Activated CD8-positive, alpha-beta memory T cell treated with anti-CD3 and anti-CD28 coated beads for 48 hours (primary cell): ENCODE results near the gene TEPSIN.

Source experiments
- DNase-seq, 3 experiments: peaks; one replicate each; pipeline ENCODE4 v3.0.0-alpha.2; 2020; ENCODE audit warnings: low read depth in 2 of 3, low spot score in 2 of 3

The TEPSIN gene

DNA sequence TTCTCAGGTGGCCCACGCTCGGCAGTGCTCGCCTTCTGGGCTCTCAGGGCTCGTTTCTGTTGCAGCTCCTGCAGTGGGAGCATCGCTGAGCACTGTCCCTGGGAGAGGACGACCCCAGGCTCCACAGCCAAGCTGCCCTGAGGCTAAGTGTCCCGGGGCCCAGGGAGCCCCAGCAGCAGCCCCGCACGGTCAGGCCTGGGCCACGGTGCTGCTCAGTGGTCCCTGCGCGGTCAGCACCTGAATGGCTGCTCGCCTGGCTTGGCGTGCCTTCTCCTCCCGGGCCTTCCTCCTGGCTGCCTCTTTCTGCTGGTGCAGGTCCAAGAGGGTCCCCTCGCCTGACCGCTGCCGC, 39.4 kb downstream of the TEPSIN start:
- DNase-seq: no peak

DNA sequence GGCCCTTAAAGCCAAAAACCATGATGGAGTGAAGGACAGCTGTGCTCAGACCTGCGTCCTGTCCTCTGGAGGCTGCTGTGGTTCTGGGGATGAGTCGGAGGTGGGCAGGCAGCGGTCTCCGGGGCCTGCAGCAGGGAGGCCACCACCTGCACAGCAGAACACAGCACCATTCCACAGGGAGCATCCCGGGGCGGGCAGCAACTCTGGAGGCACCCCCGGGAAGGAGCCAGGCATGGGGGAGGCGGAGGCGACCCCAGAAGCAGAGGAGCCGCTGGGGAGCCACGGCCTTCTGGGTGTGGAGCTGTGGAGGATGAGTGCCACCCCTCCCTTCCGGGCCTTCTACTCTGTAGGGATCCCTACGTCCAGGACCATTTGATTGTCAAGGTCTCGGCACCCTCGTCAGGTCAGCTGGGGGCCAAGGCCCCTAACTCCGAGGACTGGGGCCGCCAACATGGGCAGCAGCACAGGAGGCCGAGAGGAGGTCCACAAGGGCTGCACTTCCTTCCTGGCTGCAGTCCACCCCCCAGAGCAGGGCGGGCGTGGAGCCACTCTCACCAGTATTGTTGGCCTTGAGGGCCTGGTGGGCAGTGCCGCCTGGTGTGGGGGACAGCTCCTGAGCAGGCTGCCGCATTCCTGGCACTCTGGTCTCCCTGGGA, 39.9 kb downstream of the TEPSIN start:
- no peak for DNase-seq

GRCh38 chr17:81197831-81198490, 40.9 kb downstream of the TEPSIN start:
- DNase-seq: no peak

DNA sequence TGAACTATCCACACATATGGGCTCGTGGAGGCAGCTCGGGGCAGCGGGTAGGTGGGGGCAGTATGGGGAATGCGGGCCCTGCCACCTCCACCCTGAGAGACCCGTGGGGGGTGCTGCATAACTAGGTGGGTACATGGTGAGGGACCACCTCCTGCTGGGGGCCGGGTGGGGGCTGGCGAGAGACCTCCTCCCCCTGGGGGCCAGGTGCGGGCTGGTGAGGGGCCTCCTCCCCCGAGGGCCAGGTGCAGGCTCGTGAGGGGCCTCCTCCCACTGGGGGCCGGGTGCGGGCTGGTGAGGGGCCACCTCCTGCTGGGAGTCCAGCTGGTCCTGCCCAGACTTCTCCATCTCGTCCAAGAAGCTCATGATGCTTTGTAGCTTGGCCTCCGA, 41.5 kb downstream of the TEPSIN start:
- DNase-seq: no peak

- no peak for DNase-seq
These were observed 42.1 kb downstream of the TEPSIN start for GRCh38 chr17:81196505-81197408.

- DNase-seq: no peak
These were observed 42.8 kb downstream of the TEPSIN start for GRCh38 chr17:81195941-81196495.

GRCh38 chr17:81194941-81195901, 43.6 kb downstream of the TEPSIN start:
- DNase-seq: no peak

DNA sequence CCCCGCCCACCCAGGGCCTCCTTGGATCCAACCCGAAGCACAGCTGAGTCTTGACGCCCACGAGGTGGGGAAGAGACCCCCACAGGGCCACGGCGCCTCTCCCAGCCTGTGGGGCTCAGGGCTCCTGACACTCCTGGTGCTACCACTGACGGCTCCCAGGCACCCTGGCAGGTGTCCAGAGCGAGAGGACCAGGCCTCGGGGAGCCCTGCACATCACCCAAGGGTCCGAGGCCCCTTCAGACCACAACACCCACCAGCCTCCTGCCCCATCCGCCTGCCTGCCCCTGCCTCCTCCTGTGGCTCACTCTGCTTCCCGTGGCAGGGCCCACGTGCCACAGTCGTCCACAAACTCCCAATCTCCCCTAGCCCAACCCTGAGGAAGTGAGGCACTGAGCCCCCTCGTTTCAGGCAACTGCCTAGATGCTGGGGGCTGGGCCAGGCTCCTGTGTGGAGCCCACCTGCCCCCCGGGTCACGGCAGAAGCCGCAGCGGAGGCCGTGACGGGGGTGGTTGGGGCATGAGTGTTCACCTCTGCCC, 44.6 kb downstream of the TEPSIN start:
- no peak for DNase-seq

DNA sequence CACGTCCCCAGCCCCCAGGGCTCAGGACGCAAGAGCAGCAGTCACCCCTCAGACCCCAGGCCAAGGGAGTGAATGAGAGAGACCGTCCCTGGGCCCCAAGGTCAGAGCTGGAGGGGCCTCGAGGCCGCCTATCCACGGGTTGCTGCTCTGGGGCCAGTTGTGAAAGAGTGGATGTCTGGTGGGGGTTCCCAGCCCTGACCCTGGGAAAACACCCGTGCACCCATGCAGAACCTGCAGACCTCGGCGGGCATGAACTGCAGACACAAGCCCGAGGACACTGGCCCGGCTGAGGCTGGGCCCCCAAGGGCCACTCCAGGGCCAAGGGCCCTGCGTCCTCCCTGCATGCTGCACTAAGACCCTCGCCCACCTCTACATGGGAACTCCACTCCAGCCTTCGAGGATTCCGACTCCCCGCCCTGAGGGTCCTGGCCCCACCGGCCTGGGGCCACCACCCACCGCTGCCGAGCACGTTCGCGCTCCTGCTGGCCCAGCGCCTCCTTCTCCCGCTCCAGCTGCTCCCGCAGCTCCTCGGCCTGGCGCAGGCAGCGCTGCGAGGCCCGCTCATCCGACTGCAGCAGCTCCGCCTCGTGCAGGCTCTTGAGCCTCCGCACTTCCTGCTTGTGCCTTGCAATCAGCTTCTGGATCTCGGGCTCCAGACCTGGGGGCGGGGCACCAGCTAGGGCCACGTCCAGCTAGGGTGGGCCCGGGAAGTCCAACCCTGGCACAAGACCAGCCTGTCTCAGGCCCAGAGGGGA, 45.2 kb downstream of the TEPSIN start:
- no peak for DNase-seq

GRCh38 chr17:81193051-81193410, 45.8 kb downstream of the TEPSIN start:
- no peak for DNase-seq

DNA sequence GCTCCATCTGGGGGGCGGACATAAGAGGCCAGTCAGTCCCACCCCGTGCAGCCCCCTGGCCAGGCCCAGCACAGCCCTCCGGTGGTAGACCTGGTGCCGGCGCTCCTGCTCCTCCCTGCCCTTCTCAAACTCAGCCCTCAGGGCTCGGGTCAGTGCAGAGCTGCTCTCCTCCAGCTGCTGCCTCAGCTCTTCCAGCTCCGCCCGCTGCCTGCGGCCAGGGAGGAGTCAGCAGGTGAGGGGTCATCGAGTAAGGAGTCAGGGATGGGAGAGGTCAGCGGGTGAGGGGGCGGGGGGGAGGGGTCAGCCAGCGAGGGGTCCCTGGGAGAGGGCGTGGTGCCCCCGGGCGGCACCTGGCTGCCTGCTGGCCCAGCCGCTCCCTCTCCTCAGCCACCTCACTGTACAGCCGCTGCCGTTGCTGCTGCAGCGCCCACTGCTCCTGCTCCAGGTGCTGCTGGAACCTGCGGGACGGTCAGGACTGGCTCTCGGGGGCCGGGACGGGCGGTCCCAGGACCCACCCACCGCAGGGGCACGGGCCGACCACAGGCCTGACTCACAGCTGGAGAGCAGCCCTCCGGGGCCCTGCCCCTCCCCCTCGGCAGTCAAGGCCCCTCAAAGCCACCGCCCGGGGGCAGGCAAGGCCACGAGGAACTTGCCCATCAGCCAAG, 46.3 kb downstream of the TEPSIN start:
- no peak for DNase-seq

DNA sequence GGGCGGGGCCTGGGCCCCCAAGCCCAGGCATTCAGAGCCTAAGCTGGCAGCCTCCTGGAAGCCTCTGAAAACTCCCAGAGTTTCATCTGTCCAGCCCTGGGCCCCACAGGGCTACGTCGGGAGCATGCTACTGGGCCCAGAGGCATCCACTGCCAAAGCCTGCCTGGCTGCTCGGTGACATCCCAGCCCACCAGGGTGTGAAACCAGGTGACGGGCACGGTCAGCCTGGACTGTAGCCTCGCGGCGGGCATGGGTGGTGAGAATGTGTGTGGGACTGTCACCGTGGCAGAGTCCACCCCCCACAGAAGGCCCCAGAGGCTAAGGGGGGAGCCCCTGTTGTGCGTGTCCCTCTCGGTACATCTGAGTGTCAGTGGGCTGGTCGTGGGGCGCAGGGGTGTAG, 47.2 kb downstream of the TEPSIN start:
- DNase-seq: no peak

DNA sequence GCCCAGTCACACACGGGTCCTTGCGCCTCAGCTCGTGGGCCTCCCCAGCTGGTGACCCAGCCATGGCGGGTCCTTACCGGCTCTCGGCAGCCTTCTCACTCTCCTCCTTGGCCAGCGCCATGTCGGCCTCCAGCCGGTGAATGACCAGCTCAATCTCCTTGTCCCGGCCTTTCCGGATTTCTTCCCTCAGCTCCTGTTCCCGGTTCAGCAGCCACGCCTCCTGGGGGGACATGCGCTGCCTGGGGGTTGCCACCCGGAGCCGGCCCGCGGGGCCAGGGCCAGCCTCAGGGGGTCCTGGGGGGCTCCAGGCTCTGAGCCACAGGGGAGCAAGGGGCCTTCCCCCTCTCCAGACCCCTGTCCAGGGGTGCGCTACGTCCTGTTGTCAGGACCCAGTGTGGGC, 47.7 kb downstream of the TEPSIN start:
- DNase-seq: no peak

GRCh38 chr17:81190591-81190990, 48.3 kb downstream of the TEPSIN start:
- no peak for DNase-seq

GRCh38 chr17:81189670-81190530, 49.0 kb downstream of the TEPSIN start:
- no peak for DNase-seq

GRCh38 chr17:81189016-81189415, 49.8 kb downstream of the TEPSIN start:
- no peak for DNase-seq

DNA sequence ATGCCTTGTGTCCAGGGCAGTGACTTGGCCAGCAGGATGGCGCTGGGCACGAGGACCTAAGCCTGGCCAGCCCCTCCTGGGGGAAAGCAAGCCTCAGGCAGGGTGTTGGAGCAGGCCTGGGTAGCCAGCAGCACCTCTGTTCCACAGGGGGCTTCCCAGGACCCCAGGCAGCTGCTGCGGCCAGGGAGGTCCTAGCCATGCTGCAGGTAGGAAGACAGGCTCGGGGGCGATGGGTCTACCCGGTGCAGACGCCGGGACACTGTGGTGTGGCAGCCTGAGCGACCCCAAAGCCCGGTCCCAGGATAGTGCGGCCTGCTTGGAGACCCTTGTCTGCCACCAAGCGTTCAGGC, 50.4 kb downstream of the TEPSIN start:
- DNase-seq: no peak
